ENCODE measurements around the gene ZNF266. TPM values are rescaled to one million over a fixed set of nuclear protein-coding genes. Genes with fewer than 3 reads are reported as not detected.

ZNF266 gene
- total and polyA plus RNA-seq, 2 of the 13 experiments (the other 11 are each of a cell fraction or from before 2014, with no cell fraction given) = 19.8 to 20.8 TPM

- TF ChIP-seq KLF6 (CRISPR knock-in tag; IDR thresholded peaks at IDR 0.05) (peak; percentile 17; the same call in 1 of the 2 replicates), ELF4 (CRISPR knock-in tag; IDR thresholded peaks at IDR 0.05; ENCODE audit: borderline replicate concordance) (0 out of 2 replicates have a peak, but pooled peaks have one; percentile 13), HNRNPK (IDR thresholded peaks at IDR 0.05; ENCODE audit: low read depth, low read length, poor library complexity, severe bottlenecking) (no peak), PHF20 (CRISPR knock-in tag; IDR thresholded peaks at IDR 0.05) (peak; percentile 90), NCOA2 (CRISPR knock-in tag; IDR thresholded peaks at IDR 0.05) (peak; percentile 12; the same call in 1 of the 2 replicates), DNMT1 (CRISPR knock-in tag; IDR thresholded peaks at IDR 0.05) (no peak), NR0B2 (CRISPR knock-in tag; IDR thresholded peaks at IDR 0.05) (no peak), ZNF644 (CRISPR knock-in tag; IDR thresholded peaks at IDR 0.05; ENCODE audit: low read depth) (no peak), ZEB1 (IDR thresholded peaks at IDR 0.05; ENCODE audit: insufficient replicate concordance, low read depth) (no peak), ZNF646 (CRISPR knock-in tag; IDR thresholded peaks at IDR 0.05) (0 out of 2 replicates have a peak, but pooled peaks have one; percentile 24), ZBTB3 (CRISPR knock-in tag; IDR thresholded peaks at IDR 0.05; ENCODE audit: borderline replicate concordance, low read depth) (no peak), ZBTB10 (CRISPR knock-in tag; IDR thresholded peaks at IDR 0.05; ENCODE audit: borderline replicate concordance) (no peak), LRRFIP1 (CRISPR knock-in tag; conservative IDR thresholded peaks at IDR 0.05) (no peak), ZNF263 (CRISPR knock-in tag; IDR thresholded peaks at IDR 0.05) (no peak), KAT7 (CRISPR knock-in tag; IDR thresholded peaks at IDR 0.05; ENCODE audit: borderline replicate concordance) (no peak; the same call in 1 of the 2 replicates)
Observed at GRCh38 chr19:9435279-9436268, at the start of gene ZNF266 (continued).
